SK-N-SH (cell line): Measurements from ENCODE around the gene SEZ6L2. TPM values are rescaled to one million over a fixed set of nuclear protein-coding genes. Genes with fewer than 3 reads are reported as not detected.

Experiments used
- CTCF ChIA-PET: fragments of 300-600, 350-600 bp; formaldehyde crosslinking; extraction: SDS; loops from one replicate; lab custom pipeline; 2021; lab: Yijun Ruan, JAX
- POLR2A ChIA-PET: fragments of 350-600 bp; sonication (Branson Sonifier 250); formaldehyde crosslinking; extraction: SDS; loops from one replicate; lab custom pipeline; 2020; ENCODE audit warnings: antibody characterized with exemption, inconsistent platforms; lab: Yijun Ruan, JAX
- DNase-seq: peaks from one replicate; pipeline ENCODE4 v3.0.0; 2012
- H2AFZ ChIP-seq: fragments of 200-600 bp; sonication (generic); 2 replicates; pipeline ENCODE4 v1.8.1; 2016; ENCODE audit warnings: antibody characterized with exemption, mild to moderate bottlenecking, low read depth
- H3F3A ChIP-seq: fragments of 200-600 bp; sonication (generic); replicated peaks from 2 replicates; pipeline ENCODE3; 2016; ENCODE audit warnings: antibody characterized with exemption, mild to moderate bottlenecking; ENCODE audit not compliant: insufficient read depth
- H3K27ac ChIP-seq, 2 experiments: fragments of 200-500 bp in 1 of 2; fragments of 200-600 bp in 1 of 2; sonication (Bioruptor generic) in 1 of 2; sonication (generic), shearing (Covaris generic) in 1 of 2; 2 replicates each; pipeline versions ENCODE4 v1.5.1 to v1.6.1; 2014 to 2016; ENCODE audit warnings: low read depth in 2 of 2, inconsistent platforms in 1 of 2, low read length in 1 of 2, mild to moderate bottlenecking in 1 of 2, mixed read lengths in 1 of 2
- H3K27me3 ChIP-seq: fragments of 200-600 bp; sonication (generic), shearing (Covaris generic); 2 replicates; pipeline ENCODE4 v1.6.1; 2016; ENCODE audit warnings: mixed run types; ENCODE audit not compliant: insufficient read depth
- H3K36me3 ChIP-seq, 2 experiments: fragments of 200-500 bp in 1 of 2; fragments of 200-600 bp in 1 of 2; sonication (Bioruptor generic) in 1 of 2; sonication (generic) in 1 of 2; replicated peaks in 1 of 2; 2 replicates each; pipeline versions ENCODE3 to v1.5.1; 2014 to 2016; ENCODE audit warnings: low read length in 1 of 2, mild to moderate bottlenecking in 1 of 2; ENCODE audit not compliant: insufficient read depth in 2 of 2, control insufficient read depth in 1 of 2
- H3K4me1 ChIP-seq, 2 experiments: fragments of 200-500 bp in 1 of 2; fragments of 200-600 bp in 1 of 2; sonication (Bioruptor generic) in 1 of 2; sonication (generic), shearing (Covaris generic) in 1 of 2; 2 replicates each; pipeline versions ENCODE4 v1.5.1 to v1.6.1; 2014 to 2016; ENCODE audit warnings: low read depth in 1 of 2, low read length in 1 of 2, mixed run types in 1 of 2; ENCODE audit not compliant: insufficient read depth in 2 of 2, control insufficient read depth in 1 of 2
- H3K4me2 ChIP-seq: fragments of 200-600 bp; sonication (generic), shearing (Covaris generic); 2 replicates; pipeline ENCODE4 v1.6.1; 2017; ENCODE audit warnings: mixed run types
- H3K4me3 ChIP-seq, 2 experiments: fragments of 200-500 bp in 1 of 2; fragments of 200-600 bp in 1 of 2; sonication (Bioruptor generic) in 1 of 2; sonication (generic), shearing (Covaris generic) in 1 of 2; 2 replicates each; pipeline versions ENCODE4 v1.5.1 to v1.8.1; 2014 to 2016; ENCODE audit warnings: low read depth in 2 of 2, inconsistent platforms in 1 of 2, low read length in 1 of 2, mild to moderate bottlenecking in 1 of 2, mixed read lengths in 1 of 2, moderate library complexity in 1 of 2
- H3K79me2 ChIP-seq: fragments of 200-600 bp; sonication (generic); 2 replicates; pipeline ENCODE4 v1.8.1; 2017; ENCODE audit warnings: mild to moderate bottlenecking; ENCODE audit not compliant: insufficient read depth
- H3K9ac ChIP-seq: fragments of 200-600 bp; sonication (generic); 2 replicates; pipeline ENCODE4 v1.6.1; 2017; ENCODE audit warnings: mixed run types
- H3K9me2 ChIP-seq: fragments of 200-600 bp; sonication (generic); 2 replicates; pipeline ENCODE4 v1.6.1; 2017; ENCODE audit warnings: mixed run types
- H3K9me3 ChIP-seq: fragments of 200-600 bp; sonication (generic); 2 replicates; pipeline ENCODE4 v1.6.1; 2017; ENCODE audit warnings: mixed run types, mild to moderate bottlenecking, moderate library complexity
- H4K20me1 ChIP-seq: fragments of 200-600 bp; sonication (generic); 2 replicates; pipeline ENCODE4 v1.6.1; 2017; ENCODE audit warnings: mild to moderate bottlenecking, mixed run types; ENCODE audit not compliant: insufficient read depth
- EP300 ChIP-seq, 2 experiments: IDR thresholded peaks; 2 replicates each; pipeline versions ENCODE4 v1.4.0 to v1.6.1; 2012; ENCODE audit warnings: borderline replicate concordance in 1 of 2, low read depth in 1 of 2, low read length in 1 of 2
- GABPA ChIP-seq: IDR thresholded peaks from 2 replicates; pipeline ENCODE4 v1.4.0; 2012; ENCODE audit warnings: low read depth, mild to moderate bottlenecking
- MXI1 ChIP-seq: IDR thresholded peaks from 2 replicates; pipeline ENCODE4 v1.6.1; 2012; ENCODE audit warnings: mild to moderate bottlenecking, low read depth, low read length, improper control_type of control experiment
- NFIC ChIP-seq: IDR thresholded peaks from 2 replicates; pipeline ENCODE4 v1.4.0; 2012; ENCODE audit warnings: borderline replicate concordance
- RAD21 ChIP-seq: IDR thresholded peaks from 2 replicates; pipeline ENCODE4 v1.6.1; 2012; ENCODE audit warnings: mild to moderate bottlenecking, low read length
- RFX5 ChIP-seq: IDR thresholded peaks from 2 replicates; pipeline ENCODE4 v1.6.1; 2012; ENCODE audit warnings: mild to moderate bottlenecking, improper control_type of control experiment, low read length
- SIN3A ChIP-seq: IDR thresholded peaks from 2 replicates; pipeline ENCODE4 v1.6.1; 2012; ENCODE audit warnings: low read depth, mild to moderate bottlenecking, low read length, moderate library complexity, borderline replicate concordance
- TCF12 ChIP-seq: IDR thresholded peaks from 2 replicates; pipeline ENCODE4 v1.4.0; 2012
- WGBS: methylation state at CpG from one replicate; pipeline ENCODE4 v1.1.6; 2017; ENCODE audit warnings: low lambda C conversion rate; 5-methylcytosine and 5-hydroxymethylcytosine counted together
- polyA plus RNA-seq, 3 experiments: library from polyadenylated mRNA; depleted of rRNA; stranded (reverse); fragments of >200 nt; gene quantifications; 2 replicates each; pipeline ENCODE4 v1.2.3, GENCODE V29; 2012
- TF ChIP-seq, protein P1 (sequence below): IDR thresholded peaks from 2 replicates; pipeline ENCODE4 v1.4.0; 2012; ENCODE audit warnings: low read depth
- TF ChIP-seq, protein P2 (sequence below): IDR thresholded peaks from 2 replicates; pipeline ENCODE4 v1.6.1; 2012; ENCODE audit warnings: mild to moderate bottlenecking, low read depth, low read length, moderate library complexity
- TF ChIP-seq, protein P3 (sequence below): IDR thresholded peaks from 2 replicates; pipeline ENCODE4 v1.4.0; 2012; ENCODE audit warnings: low read depth, borderline replicate concordance
- TF ChIP-seq, protein P4 (sequence below): IDR thresholded peaks from 2 replicates; pipeline ENCODE4 v1.4.0; 2012; ENCODE audit warnings: low read depth, borderline replicate concordance
- TF ChIP-seq, protein P5 (sequence below): fragments of 200-600 bp; sonication (generic); IDR thresholded peaks from 2 replicates; pipeline ENCODE4 v1.6.1; 2017; ENCODE audit warnings: antibody characterized with exemption, mild to moderate bottlenecking, moderate library complexity
- TF ChIP-seq, protein P6 (sequence below): fragments of 150-350 bp; IDR thresholded peaks from 2 replicates; pipeline ENCODE4 v1.6.1; 2016; ENCODE audit warnings: mild to moderate bottlenecking, low read depth, low read length

The SEZ6L2 gene
- polyA plus RNA-seq, 1 of the 3 experiments (the other 2 are of a cell fraction), result 59.8 TPM

DNA sequence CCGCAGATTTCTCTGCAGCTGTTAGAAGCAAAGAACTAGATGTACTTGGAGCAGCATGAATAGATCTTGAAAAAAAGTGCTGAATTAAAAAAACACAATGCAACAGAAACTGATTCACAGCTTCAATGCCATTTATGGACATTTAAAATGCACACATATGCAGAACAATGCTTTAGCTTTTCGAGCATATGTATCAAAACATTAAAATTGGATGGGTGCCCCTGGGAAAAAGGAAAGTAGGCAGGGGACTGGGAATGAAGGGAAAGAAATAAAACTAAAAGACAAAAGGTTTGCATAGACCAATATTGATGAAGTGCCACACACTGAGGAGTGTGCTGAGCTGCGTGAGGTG, 21.7 kb upstream of the SEZ6L2 start:
- ChIA-PET CTCF (interaction anchor here (1.0 to 1.3 kb wide), 2 partner anchors 20 to 73 kb away, joined by 3 to 5 read pairs; no protein-coding TSS in a partner anchor), POLR2A (interaction anchor here (0.6 to 1.0 kb wide), 2 partner anchors 19 to 41 kb away, joined by 3 read pairs; partner anchors contain the start of gene TMEM219)
- DNase-seq, result no peak
- H4K20me1 ChIP-seq, result no peaks in the 10 kb centered on the region; the same call in 1 of the 2 replicates
- peaks cover 6 to 10% of the 10 kb centered on the region in 2 experiments; a peak in 1 of 4 replicates for H3K4me1 ChIP-seq
- no peak overlapping the region for H3K4me3 ChIP-seq
- no peaks in the 10 kb centered on the region for H3K27me3 ChIP-seq
- H3K9ac ChIP-seq, result no peak overlapping the region
- H3K27ac ChIP-seq, result no peak overlapping the region
- TF ChIP-seq EP300 (IDR thresholded peaks at IDR 0.05; ENCODE audit: borderline replicate concordance in 1 of 2, low read depth in 1 of 2, low read length in 1 of 2) (no peak), NFIC (no peak)
- H3K79me2 ChIP-seq, result peaks cover 73% of the 10 kb centered on the region
- 94% methylated on average over 3 of the region's 3 CpGs for WGBS
- H3K9me3 ChIP-seq, result no peaks in the 10 kb centered on the region
- H3K36me3 ChIP-seq, result peaks cover 30 to 36% of the 10 kb centered on the region in 2 experiments
- H3K9me2 ChIP-seq, result no peaks in the 10 kb centered on the region
- no peak overlapping the region for H3K4me2 ChIP-seq
- no peaks in the 10 kb centered on the region for H3F3A ChIP-seq
- no peak overlapping the region for H2AFZ ChIP-seq

DNA sequence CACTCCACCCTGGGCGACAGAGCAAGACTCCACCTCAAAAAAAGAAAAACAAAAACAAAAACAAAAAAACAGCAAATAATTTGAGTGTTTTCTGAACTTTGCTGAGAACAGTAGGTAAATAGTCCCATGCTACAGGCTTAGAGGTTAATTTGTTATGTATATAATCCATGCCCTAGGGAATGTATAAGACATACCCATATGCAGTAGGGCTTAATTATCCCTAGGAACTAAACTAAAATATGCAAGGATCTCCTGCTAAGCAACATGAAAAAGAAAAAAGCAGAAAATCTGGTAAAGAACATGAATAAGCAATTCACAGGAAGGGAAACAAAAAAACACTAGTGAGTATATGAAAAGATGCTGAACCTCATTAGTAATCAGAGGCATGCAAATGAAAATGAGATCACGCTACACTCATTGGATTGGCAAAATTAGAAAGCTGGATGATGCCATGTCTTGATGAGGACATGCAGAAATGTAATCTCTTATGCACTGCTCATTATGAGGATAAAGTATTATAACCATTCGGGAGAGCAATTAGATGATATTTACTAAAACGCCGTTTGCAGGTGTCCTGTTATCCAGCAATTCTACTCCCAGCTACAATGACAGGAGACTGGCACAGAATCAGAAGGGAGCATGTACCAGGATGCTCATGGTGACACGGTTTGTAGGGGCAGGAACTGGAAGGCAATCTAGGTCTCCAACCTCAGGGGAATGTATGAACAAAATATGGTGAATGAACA, 21.1 kb upstream of the SEZ6L2 start:
- DNase-seq, result no peak
- peaks cover 6 to 10% of the 10 kb centered on the region in 2 experiments; a peak in 1 of 4 replicates for H3K4me1 ChIP-seq
- H3F3A ChIP-seq, result no peaks in the 10 kb centered on the region
- TF ChIP-seq RAD21, result no peak
- no peak for TF ChIP-seq TCF12
- TF ChIP-seq NFIC, result no peak
- TF ChIP-seq, protein P1, sequence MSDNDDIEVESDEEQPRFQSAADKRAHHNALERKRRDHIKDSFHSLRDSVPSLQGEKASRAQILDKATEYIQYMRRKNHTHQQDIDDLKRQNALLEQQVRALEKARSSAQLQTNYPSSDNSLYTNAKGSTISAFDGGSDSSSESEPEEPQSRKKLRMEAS, result no peak
- TF ChIP-seq, protein P2, sequence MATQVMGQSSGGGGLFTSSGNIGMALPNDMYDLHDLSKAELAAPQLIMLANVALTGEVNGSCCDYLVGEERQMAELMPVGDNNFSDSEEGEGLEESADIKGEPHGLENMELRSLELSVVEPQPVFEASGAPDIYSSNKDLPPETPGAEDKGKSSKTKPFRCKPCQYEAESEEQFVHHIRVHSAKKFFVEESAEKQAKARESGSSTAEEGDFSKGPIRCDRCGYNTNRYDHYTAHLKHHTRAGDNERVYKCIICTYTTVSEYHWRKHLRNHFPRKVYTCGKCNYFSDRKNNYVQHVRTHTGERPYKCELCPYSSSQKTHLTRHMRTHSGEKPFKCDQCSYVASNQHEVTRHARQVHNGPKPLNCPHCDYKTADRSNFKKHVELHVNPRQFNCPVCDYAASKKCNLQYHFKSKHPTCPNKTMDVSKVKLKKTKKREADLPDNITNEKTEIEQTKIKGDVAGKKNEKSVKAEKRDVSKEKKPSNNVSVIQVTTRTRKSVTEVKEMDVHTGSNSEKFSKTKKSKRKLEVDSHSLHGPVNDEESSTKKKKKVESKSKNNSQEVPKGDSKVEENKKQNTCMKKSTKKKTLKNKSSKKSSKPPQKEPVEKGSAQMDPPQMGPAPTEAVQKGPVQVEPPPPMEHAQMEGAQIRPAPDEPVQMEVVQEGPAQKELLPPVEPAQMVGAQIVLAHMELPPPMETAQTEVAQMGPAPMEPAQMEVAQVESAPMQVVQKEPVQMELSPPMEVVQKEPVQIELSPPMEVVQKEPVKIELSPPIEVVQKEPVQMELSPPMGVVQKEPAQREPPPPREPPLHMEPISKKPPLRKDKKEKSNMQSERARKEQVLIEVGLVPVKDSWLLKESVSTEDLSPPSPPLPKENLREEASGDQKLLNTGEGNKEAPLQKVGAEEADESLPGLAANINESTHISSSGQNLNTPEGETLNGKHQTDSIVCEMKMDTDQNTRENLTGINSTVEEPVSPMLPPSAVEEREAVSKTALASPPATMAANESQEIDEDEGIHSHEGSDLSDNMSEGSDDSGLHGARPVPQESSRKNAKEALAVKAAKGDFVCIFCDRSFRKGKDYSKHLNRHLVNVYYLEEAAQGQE, result no peak
- no peak for TF ChIP-seq SIN3A
- TF ChIP-seq GABPA, result no peak
- TF ChIP-seq, protein P3, sequence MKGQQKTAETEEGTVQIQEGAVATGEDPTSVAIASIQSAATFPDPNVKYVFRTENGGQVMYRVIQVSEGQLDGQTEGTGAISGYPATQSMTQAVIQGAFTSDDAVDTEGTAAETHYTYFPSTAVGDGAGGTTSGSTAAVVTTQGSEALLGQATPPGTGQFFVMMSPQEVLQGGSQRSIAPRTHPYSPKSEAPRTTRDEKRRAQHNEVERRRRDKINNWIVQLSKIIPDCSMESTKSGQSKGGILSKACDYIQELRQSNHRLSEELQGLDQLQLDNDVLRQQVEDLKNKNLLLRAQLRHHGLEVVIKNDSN, result no peak
- TF ChIP-seq, protein P4, sequence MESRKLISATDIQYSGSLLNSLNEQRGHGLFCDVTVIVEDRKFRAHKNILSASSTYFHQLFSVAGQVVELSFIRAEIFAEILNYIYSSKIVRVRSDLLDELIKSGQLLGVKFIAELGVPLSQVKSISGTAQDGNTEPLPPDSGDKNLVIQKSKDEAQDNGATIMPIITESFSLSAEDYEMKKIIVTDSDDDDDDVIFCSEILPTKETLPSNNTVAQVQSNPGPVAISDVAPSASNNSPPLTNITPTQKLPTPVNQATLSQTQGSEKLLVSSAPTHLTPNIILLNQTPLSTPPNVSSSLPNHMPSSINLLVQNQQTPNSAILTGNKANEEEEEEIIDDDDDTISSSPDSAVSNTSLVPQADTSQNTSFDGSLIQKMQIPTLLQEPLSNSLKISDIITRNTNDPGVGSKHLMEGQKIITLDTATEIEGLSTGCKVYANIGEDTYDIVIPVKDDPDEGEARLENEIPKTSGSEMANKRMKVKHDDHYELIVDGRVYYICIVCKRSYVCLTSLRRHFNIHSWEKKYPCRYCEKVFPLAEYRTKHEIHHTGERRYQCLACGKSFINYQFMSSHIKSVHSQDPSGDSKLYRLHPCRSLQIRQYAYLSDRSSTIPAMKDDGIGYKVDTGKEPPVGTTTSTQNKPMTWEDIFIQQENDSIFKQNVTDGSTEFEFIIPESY, result no peak
- TF ChIP-seq, protein P5, sequence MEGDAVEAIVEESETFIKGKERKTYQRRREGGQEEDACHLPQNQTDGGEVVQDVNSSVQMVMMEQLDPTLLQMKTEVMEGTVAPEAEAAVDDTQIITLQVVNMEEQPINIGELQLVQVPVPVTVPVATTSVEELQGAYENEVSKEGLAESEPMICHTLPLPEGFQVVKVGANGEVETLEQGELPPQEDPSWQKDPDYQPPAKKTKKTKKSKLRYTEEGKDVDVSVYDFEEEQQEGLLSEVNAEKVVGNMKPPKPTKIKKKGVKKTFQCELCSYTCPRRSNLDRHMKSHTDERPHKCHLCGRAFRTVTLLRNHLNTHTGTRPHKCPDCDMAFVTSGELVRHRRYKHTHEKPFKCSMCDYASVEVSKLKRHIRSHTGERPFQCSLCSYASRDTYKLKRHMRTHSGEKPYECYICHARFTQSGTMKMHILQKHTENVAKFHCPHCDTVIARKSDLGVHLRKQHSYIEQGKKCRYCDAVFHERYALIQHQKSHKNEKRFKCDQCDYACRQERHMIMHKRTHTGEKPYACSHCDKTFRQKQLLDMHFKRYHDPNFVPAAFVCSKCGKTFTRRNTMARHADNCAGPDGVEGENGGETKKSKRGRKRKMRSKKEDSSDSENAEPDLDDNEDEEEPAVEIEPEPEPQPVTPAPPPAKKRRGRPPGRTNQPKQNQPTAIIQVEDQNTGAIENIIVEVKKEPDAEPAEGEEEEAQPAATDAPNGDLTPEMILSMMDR, result no peak
- TF ChIP-seq MXI1, result no peak
- TF ChIP-seq, protein P6, sequence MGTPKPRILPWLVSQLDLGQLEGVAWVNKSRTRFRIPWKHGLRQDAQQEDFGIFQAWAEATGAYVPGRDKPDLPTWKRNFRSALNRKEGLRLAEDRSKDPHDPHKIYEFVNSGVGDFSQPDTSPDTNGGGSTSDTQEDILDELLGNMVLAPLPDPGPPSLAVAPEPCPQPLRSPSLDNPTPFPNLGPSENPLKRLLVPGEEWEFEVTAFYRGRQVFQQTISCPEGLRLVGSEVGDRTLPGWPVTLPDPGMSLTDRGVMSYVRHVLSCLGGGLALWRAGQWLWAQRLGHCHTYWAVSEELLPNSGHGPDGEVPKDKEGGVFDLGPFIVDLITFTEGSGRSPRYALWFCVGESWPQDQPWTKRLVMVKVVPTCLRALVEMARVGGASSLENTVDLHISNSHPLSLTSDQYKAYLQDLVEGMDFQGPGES, result no peak
- TF ChIP-seq RFX5, result no peak
- H3K9me2 ChIP-seq, result no peaks in the 10 kb centered on the region
- peaks cover 30 to 37% of the 10 kb centered on the region in 2 experiments for H3K36me3 ChIP-seq
- H3K9me3 ChIP-seq, result no peaks in the 10 kb centered on the region
- H3K27me3 ChIP-seq, result no peaks in the 10 kb centered on the region
- 95% methylated on average over 6 of the region's 6 CpGs for WGBS
- ChIA-PET POLR2A (interaction anchor here (1.0 kb wide), 1 partner anchor 18 kb away, joined by 3 read pairs; no protein-coding TSS in a partner anchor), CTCF (interaction anchor here (1.0 to 1.3 kb wide), 2 partner anchors 19 to 72 kb away, joined by 3 to 5 read pairs; no protein-coding TSS in a partner anchor)
- no peak overlapping the region for H3K27ac ChIP-seq
- no peak overlapping the region for H3K4me2 ChIP-seq
- H2AFZ ChIP-seq, result no peak overlapping the region
- no peak overlapping the region for H3K4me3 ChIP-seq
- H3K79me2 ChIP-seq, result peaks cover 68% of the 10 kb centered on the region
- H4K20me1 ChIP-seq, result no peaks in the 10 kb centered on the region; the same call in 1 of the 2 replicates
- H3K9ac ChIP-seq, result no peak overlapping the region
